HepG2 (cell line): ENCODE measurements around the gene FAM78B.

ENCODE experiments used
- ISX ChIP-seq: sonication (generic); formaldehyde crosslinking; conservative IDR thresholded peaks from 2 replicates; pipeline ENCODE4 v1.5.0; 2020; ENCODE audit warnings: missing genetic modification reagents
- TCF7 ChIP-seq: sonication (generic); IDR thresholded peaks from 2 replicates; pipeline ENCODE4 v1.6.1; 2016; ENCODE audit warnings: antibody characterized with exemption, low read depth
- ZNF567 ChIP-seq: sonication (generic); formaldehyde crosslinking; IDR thresholded peaks from 2 replicates; pipeline ENCODE4 v1.8.1; 2023; ENCODE audit warnings: mild to moderate bottlenecking, missing genetic modification reagents, borderline replicate concordance
- ZNF746 ChIP-seq: sonication (generic); formaldehyde crosslinking; IDR thresholded peaks from 2 replicates; pipeline ENCODE4 v1.8.0; 2022; ENCODE audit warnings: mild to moderate bottlenecking, missing genetic modification reagents

DNA sequence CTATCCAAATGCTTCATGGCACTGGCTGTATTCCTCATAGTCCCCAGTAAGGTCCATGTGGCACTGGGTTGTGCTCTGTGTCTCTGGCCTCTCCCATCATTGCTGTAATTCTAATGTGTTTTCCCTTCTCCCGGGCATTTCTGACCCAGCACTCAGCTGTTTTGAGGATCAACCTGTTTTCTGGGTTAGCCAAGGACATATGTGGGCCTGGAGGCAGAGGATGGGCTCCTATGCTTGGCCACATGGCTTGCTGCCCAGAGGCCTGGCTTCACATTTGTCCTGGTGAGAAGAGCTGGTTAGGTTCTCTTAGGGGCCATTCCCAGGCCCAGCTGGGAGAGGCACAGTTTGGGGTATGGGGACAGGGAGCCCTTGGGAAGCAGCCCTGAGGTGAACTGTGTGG, 103.1 kb downstream of the FAM78B start:
- TF ChIP-seq ZNF567 (CRISPR knock-in tag) (no peak), TCF7 (no peak), ISX (no peak), ZNF746 (CRISPR knock-in tag) (no peak)
